ENCODE data around the gene SAMD14.

DNA sequence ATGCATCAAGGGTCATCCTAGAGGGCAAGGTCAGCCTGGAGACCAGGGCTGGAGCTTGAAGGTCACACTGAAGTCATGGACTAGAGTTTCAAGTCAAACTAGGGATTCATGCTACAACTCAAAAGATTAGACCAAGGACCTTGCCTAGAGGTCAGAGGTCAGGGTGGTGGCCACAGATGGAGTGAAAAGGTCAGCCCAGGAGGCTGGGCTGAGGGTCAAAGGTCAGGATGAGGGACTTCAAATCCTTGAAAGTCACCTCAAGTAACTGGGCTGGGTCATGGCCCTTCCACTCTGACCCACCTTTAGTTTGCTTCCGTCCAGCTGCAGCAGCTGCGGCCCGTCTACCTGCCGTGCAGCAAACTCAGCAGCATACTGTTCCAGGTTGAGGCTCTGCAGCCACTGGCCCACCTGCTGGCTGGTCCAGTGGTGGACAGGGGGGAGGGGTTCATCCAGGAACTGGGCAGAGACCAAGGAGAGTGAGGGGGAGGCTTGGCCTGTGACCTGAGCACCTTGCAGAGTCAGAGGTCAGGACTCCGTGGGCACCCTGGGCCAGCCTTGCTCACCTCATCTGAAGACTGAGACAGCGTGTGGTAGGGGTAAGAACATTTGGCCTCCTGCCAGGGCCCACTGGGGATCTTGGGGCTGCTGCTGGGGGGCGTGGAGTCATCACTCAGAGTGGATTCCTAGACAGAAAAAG lies 16.2 kb downstream of the SAMD14 start:
- TF ChIP-seq, protein P1, sequence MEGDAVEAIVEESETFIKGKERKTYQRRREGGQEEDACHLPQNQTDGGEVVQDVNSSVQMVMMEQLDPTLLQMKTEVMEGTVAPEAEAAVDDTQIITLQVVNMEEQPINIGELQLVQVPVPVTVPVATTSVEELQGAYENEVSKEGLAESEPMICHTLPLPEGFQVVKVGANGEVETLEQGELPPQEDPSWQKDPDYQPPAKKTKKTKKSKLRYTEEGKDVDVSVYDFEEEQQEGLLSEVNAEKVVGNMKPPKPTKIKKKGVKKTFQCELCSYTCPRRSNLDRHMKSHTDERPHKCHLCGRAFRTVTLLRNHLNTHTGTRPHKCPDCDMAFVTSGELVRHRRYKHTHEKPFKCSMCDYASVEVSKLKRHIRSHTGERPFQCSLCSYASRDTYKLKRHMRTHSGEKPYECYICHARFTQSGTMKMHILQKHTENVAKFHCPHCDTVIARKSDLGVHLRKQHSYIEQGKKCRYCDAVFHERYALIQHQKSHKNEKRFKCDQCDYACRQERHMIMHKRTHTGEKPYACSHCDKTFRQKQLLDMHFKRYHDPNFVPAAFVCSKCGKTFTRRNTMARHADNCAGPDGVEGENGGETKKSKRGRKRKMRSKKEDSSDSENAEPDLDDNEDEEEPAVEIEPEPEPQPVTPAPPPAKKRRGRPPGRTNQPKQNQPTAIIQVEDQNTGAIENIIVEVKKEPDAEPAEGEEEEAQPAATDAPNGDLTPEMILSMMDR (IDR thresholded peaks at IDR 0.05): no peak
- TF ChIP-seq POLR2A (IDR thresholded peaks at IDR 0.05): no peak

Measured in right lobe of liver (tissue), 4 donors.